HG03558 (cell line): Measurements from ENCODE around the gene ATG10.

Experiments used
- ATAC-seq: cut with Tn5 transposase; IDR thresholded peaks from one replicate; pipeline ENCODE4 v1.9.1; 2021; ENCODE audit warnings: moderate number of reproducible peaks; ENCODE audit not compliant: unreplicated experiment; ENCODE audit errors: extremely low read depth

ATG10 gene

GRCh38 chr5:82296929-82297328, 325.1 kb downstream of the ATG10 start:
- no peak for ATAC-seq

GRCh38 chr5:82297711-82298110, 325.9 kb downstream of the ATG10 start:
- ATAC-seq, result no peak

GRCh38 chr5:82298668-82299067, 326.8 kb downstream of the ATG10 start:
- no peak for ATAC-seq

DNA sequence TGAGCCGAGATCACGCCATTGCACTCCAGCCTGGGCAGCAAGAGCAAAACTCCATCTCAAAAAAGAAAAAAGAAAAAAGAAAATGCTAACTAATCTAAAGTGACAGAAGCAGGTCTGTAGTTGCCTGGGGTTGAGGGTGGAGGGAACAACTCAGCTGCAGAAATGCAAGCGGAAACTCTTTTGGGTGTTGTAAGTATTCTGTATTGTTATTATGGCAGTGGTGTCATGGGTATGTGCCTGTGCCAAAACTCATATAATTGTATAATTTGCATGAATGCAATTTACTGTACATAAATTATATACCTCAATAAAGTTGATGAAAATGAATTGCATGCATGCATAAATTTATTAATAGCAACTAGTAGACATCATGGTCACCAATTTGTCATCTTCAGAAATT, 329.4 kb downstream of the ATG10 start:
- no peak for ATAC-seq
